ENCODE results near the gene EXOSC2.

DNA sequence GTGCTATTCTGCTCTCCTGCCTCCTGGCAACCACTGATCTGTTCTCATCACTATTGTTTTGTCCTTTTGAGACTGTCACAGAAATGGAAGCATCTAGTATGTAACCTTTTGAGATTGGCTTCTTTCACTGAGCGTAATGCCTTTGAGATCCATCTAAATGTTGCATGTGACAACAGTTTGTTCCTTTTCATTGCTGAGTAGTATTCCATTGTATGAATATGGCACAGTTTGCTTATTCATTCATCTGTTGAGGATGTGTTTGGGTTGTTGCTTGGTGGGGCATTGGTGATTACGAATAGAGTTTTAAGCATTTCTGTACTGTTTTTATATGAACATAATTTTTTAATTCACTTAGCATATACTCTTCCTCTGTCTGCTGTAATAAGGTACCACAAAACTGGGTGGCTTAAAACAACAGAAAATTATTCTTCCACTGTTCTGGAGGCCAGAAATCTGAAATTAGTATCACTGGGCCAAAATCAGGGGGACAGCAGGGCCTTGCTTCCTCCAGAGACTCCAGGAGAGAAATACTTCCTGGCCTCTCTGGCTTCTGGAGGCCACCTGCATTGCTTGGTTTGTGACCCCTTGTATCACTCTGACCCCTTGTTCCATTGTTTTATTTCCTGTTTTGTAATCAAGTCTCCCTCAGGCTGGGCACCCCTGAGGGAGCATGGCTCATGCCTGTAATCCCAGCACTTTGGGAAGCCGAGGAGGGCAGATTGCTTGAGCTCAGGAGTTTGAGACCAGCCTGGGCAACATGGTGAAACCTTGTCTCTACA lies 53.0 kb downstream of the EXOSC2 start:
- TF ChIP-seq, protein P1, sequence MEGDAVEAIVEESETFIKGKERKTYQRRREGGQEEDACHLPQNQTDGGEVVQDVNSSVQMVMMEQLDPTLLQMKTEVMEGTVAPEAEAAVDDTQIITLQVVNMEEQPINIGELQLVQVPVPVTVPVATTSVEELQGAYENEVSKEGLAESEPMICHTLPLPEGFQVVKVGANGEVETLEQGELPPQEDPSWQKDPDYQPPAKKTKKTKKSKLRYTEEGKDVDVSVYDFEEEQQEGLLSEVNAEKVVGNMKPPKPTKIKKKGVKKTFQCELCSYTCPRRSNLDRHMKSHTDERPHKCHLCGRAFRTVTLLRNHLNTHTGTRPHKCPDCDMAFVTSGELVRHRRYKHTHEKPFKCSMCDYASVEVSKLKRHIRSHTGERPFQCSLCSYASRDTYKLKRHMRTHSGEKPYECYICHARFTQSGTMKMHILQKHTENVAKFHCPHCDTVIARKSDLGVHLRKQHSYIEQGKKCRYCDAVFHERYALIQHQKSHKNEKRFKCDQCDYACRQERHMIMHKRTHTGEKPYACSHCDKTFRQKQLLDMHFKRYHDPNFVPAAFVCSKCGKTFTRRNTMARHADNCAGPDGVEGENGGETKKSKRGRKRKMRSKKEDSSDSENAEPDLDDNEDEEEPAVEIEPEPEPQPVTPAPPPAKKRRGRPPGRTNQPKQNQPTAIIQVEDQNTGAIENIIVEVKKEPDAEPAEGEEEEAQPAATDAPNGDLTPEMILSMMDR (IDR thresholded peaks at IDR 0.05) = no peak
- no peak for TF ChIP-seq POLR2A (IDR thresholded peaks at IDR 0.05)
